GM11168 (cell line): ENCODE results near the gene TOM1L2.

Experiments
- in situ Hi-C: fragments of 300-500 bp; cut with MboI; formaldehyde crosslinking; loops from one replicate; pipeline ENCODE4 v1.12.0; 2022; ENCODE audit warnings: low sequenced_read_pairs; ENCODE audit not compliant: unreplicated experiment

The TOM1L2 gene

DNA sequence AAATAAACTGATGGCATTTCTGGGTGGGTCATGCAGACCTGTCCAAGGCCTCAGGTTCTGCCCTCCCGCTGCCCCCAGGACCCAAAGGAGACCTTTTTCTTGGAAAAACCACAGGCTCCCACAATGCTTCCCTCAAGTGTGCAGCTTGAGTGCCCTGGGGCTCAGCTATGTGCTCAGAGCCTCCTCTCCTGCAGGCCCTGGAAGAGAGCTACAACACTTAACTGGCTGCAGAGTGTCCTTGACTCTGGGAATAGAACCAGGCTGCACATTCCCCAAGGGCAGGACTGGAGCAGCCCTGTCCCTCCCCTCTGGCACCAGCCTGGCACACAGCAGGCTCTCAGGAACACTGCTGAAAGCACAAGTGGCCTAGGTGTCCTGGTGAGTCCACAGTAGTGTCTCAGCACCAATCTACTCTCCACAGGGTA is 130.6 kb downstream of the TOM1L2 start:
- in situ Hi-C loops = no loop called here

- in situ Hi-C loops = no loop called here
These were observed 131.2 kb downstream of the TOM1L2 start for GRCh38 chr17:17840751-17841591.

DNA sequence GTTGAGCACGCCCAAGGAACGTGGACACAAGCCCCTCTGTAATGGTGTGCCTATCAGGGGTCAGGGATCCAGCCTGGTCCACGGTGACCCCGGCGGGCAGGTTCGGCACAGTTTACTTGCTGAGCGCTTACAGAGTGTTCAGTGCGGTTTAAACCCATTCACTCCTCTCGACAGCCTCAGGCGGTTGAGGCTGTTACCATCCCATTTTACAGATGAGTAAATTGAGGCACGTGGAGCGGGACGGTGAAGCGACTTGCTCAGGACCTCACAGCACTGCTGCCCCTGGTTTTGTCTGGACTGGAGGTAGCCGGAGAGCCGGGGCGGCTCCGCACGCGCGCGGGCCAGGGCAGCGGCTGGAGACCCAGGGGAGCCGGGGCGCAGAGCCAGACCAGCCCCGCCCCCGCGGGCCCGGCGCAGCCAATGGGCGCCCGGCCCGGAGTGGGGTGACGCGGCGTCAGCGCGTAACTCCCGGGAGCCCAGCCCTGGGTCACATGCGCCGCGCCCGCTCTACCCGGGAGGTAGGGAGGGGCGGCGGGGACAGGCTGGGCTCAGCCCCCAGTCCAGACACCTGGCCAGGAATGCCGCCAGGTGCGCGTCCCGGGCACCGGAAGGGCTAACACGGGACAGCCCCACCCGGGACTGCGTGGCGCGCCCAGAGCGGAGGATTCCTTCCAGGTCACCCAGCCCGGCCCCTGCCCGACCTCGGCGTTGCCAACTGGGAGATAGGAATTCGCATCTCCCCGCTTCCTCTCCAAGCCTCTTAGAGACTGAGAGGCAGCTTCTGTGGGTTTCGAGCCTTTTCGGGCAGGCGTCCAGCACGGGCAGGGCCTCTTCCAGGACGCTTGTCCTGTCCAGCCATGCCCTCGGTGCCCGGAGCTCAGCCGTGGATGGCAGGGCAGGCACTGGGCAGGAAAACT is 132.2 kb downstream of the TOM1L2 start:
- in situ Hi-C loops = no loop called here

DNA sequence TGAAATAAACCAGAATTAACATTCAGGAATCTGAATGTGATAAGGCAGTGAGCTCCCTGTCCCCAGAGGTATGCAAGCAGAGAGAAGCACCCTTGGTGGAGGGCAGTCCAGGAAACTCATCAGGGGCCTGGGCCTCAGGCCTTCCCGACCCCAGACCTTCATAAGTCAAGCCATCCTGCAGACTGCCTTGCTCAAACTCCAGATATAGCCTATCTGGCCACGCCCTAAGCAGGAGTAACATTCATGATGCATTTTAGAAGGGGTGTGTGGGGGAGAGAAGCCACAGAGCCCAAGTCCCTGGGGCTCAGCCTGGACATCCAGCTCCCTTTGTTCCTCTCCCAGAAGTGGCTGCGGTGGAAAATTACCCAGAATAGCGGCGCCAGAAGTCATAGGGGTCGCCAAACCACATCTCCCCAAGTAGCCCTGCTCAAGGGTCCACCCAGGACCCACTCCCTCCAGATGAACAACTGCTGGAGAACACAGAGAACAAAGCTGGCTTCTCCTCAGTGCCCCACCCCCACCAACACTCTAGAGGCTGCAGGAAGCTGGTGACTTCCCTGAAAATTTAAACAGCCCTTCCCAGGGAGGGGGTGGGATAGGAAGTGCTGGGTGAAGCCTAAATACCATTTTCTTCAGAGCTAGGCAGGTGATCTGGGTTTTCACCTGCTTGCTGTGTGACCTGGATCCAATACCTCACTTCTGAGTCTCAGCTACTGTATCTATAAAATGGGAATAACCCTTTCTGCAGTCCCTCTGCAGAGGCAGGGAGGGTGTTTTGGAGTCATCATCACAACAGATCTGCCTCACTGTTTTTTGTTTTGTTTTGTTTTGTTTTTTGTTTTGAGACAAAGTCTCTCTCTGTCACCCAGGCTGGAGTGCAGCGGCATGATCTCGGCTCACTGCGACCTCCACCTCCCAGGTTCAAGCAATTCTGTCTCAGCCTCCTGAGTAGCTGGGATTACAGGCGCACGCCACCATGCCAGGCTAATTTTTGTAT is 133.9 kb downstream of the TOM1L2 start:
- in situ Hi-C loops = no loop called here

DNA sequence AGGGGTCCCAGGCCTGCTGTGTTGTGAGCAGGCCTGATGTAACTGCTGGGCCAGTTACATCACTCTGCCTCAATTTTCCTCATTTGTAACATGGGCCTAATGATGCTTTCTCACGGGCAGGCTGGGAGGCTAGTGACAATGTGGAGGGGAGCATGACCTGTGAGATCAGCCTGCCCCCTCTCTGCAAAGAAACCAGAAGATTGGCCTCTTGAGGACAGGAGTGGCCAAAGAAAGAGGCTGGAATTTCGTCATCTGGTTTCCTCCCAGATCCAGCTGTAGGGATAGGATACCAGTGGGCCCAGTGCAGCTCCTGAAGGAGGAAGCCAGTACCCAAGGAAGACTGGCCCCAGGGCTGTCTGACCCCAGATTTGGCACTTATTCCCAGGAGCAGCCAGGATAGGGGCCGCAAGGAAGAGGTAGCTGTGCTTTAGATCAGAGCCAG is 134.8 kb downstream of the TOM1L2 start:
- in situ Hi-C loops = no loop called here

DNA sequence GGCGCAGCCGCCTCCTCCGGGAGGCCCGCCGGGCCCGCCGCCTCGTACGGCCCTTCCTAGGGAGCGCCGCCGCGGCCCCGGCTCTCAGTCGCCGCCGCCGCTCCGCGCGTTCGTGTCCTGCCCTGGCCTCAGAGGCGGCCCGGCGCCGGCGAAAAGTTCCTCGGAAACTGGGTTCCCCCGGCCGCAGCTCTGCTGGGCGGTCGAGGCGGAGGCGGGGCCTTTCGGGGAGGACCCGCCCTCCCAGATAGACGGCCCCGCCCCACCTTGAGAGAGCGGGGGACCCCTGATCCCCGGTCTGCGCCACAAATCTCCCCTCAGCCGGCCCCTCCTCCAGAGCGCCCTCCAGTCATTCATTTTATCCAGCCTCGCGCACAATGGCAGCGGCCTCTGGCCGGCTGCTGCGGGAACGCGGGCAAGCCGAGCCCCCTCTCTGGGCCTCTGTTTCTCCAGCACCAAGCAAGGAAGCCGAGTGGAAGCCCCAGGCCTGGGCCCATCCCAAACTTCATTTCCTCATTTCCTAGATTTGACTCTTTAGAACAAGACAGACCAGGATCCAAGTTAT is 135.3 kb downstream of the TOM1L2 start, which contains the start of gene SREBF1:
Gene SREBF1 (minus strand): TSS at position 169 of the 562 bp plus-strand sequence. CDS start 169 bp downstream, outside the sequence.
- in situ Hi-C loops = no loop called here

GRCh38 chr17:17836250-17836817 is 135.9 kb downstream of the TOM1L2 start:
- in situ Hi-C loops = no loop called here

- in situ Hi-C loops = no loop called here
These were observed 136.6 kb downstream of the TOM1L2 start for GRCh38 chr17:17835415-17836249.

DNA sequence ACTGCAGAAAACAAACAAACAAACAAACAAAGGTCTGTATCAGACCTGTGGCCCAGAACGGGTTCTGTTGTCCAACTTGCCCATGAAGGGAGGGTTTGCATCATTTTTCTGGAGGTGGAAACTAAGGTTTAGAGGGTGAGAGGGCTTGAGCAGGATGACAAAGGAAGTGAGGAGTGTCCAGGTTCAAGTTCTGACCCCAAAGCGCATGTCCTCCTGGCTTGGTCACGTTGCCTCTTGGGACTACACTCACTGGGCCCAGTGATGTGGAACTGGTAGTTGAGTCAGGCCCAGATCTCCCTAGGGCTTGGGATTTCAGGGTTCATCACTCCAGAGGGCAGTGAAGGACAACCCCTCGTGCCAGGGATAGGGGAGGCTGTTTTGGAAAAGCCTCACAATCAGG is 137.2 kb downstream of the TOM1L2 start:
- in situ Hi-C loops = no loop called here

DNA sequence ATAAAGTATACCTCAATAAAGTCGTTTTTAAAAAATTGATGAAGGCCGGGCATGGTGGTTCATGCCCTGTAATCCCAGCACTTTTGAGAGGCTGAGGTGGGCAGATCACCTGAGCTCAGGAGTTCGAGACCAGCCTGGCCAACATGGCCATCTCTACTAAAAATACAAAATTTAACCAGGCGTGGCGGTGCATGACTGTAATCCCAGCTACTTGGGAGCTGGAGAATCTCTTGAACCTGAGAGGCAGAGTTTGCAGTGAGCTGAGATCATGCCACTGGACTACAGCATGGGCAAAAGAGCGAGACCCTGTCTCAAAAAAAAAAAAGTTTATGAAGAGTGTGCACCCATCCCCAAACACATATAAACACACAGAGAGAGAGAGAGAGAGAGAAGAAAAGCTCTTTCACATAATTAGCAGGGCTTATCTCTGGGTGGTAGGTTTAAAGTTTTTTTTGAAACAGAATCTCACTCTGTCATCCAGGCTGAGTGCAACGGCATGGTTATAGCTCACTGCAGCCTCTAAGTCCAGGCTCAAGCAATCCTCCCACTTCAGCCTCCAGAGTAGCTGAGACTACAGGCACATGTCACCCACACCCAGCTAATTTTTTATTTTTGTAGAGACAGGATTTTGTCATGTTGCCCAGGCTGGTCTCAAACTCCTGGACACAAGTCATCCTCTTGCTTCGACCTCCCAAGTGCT is 138.4 kb downstream of the TOM1L2 start:
- in situ Hi-C loops = no loop called here

GRCh38 chr17:17832032-17832363 is 140.2 kb downstream of the TOM1L2 start:
- in situ Hi-C loops = no loop called here

- in situ Hi-C loops = no loop called here
These were observed 140.8 kb downstream of the TOM1L2 start for GRCh38 chr17:17831208-17832031.

DNA sequence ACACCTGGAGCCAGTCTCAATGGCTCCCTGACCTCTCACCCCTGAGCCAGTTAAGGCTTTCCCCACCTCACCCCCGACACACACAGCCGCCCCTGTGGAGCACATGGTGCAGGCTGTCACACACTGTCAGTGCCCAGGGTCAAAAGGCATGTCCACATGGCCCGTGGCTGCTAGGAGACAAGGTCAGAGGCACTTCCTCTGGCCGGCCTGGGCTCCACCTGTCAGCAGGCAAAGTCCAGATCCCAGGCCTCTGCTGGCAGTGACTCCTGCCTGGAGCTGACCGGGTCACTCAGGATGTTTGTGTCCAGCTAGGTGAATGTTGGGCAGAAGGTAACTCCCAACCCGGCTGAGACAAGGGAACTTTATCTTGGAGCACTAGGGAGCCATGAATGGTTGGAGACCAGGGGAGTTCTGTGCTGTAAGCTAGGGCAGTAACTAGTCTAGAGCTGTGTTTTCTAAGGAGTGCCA is 141.4 kb downstream of the TOM1L2 start:
- in situ Hi-C loops = no loop called here

DNA sequence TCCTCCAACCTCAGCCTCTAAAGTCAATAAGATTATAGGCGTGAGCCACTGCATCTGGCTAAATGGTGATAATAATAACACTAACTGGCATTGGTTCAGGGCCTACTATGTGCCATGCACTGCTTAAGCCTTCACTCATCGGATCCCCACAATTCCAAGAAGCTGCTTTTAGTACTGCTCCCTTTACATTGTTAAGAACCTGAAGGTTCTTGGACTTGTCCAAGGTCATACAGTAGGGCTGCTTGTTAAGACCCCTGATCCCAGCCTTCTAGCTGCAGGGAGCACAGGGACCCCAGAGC is 142.0 kb downstream of the TOM1L2 start:
- in situ Hi-C loops = no loop called here

DNA sequence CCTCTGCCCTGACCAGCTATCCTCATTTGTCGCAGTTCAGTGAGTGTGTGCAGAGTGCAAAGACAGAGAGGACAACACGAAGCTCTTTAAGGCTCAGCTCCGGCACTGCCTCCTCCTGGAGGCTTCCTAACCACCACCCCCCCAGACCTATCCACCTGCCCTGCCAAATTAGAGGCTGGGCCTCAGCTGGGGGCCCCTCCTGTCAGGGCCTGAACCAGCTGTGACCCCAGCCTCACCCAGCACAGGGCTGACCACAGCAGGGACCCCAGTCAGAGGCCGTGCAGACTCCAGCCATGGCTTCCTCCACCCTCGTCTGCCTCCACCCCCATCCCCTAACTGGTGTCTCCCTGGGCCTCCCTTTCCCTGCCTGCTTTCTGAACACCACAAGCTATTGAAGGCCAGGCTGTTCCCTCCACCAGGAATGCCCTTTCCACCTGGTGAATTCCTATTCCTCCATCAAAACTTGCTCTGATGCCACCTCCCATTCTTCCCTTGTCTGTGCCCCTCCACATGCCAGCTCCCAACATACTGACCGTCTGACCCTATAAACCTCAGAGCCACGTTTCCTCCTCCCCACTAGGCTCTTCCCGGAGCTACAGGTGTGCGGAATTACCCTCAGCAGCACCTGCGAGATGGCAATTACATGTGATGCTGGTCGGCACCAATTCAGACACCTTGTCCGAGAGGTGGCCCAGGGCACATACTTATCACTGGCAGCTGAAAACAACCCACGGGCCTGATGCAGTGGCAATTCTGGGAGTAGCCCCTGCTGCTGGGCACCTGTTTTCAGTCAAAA is 144.2 kb downstream of the TOM1L2 start:
- in situ Hi-C loops = no loop called here
